Measurements from ENCODE around the gene KLHDC4.

KLHDC4 gene

GRCh38 chr16:87662254-87663204 is 103.3 kb downstream of the KLHDC4 start:
- Histone ChIP-seq H3K18ac (ENCODE audit: low read depth in 1 of 2, low read length in 2 of 2) (no peak overlapping the region), H3K23ac (ENCODE audit: low read length in 2 of 2) (no peak overlapping the region), H3K79me1 (replicated peaks; ENCODE audit: low read length, poor library complexity, severe bottlenecking) (no peaks in the 10 kb centered on the region), H3K4me2 (ENCODE audit: low read length, poor library complexity, severe bottlenecking) (no peak overlapping the region), H3K4ac (ENCODE audit: low read depth in 1 of 2, low read length in 2 of 2) (no peak overlapping the region), H3K4me1 (ENCODE audit: control insufficient read depth, insufficient read depth, low read depth, low read length) (peaks cover 3% of the 10 kb centered on the region), H2BK12ac (ENCODE audit: low read length in 2 of 2) (no peak overlapping the region), H3K9ac (ENCODE audit: low read length) (no peak overlapping the region), H4K8ac (ENCODE audit: low read length) (no peak overlapping the region), H2BK120ac (ENCODE audit: low read depth, low read length) (no peak overlapping the region), H3K9me3 (ENCODE audit: control insufficient read depth, low read length) (no peaks in the 10 kb centered on the region), H2BK5ac (ENCODE audit: low read depth, low read length, poor library complexity, severe bottlenecking) (no peak overlapping the region), H3K36me3 (ENCODE audit: control insufficient read depth in 1 of 2, insufficient read depth in 2 of 2, low read depth in 1 of 2, low read length in 2 of 2) (no peaks in the 10 kb centered on the region), H2AK5ac (ENCODE audit: low read length, severe bottlenecking) (no peak overlapping the region), H2AFZ (ENCODE audit: low read depth, low read length) (no peak overlapping the region), H3K14ac (ENCODE audit: low read length in 2 of 2) (no peak overlapping the region), H4K91ac (ENCODE audit: low read length) (no peak overlapping the region), H3K4me3 (ENCODE audit: insufficient read depth in 1 of 2, low read depth in 1 of 2, low read length in 2 of 2) (no peak overlapping the region), H3K27me3 (ENCODE audit: control insufficient read depth in 1 of 2, insufficient read depth in 1 of 2, low read length in 2 of 2) (peaks cover 24 to 80% of the 10 kb centered on the region in 2 experiments), H3K27ac (ENCODE audit: low read length, poor library complexity, severe bottlenecking) (no peak overlapping the region), H2BK15ac (ENCODE audit: low read depth, poor library complexity, severe bottlenecking) (no peak overlapping the region)
- DNase-seq = no peak
- 81% methylated on average over 25 of the region's 25 CpGs for WGBS

- Histone ChIP-seq H3K23ac (ENCODE audit: low read length in 2 of 2) (no peak overlapping the region), H3K36me3 (ENCODE audit: control insufficient read depth in 1 of 2, insufficient read depth in 2 of 2, low read depth in 1 of 2, low read length in 2 of 2) (no peaks in the 10 kb centered on the region), H4K91ac (ENCODE audit: low read length) (no peak overlapping the region), H3K4me1 (ENCODE audit: control insufficient read depth, insufficient read depth, low read depth, low read length) (peaks cover 3% of the 10 kb centered on the region), H2AFZ (ENCODE audit: low read depth, low read length) (no peak overlapping the region), H2AK5ac (ENCODE audit: low read length, severe bottlenecking) (no peak overlapping the region), H3K27me3 (ENCODE audit: control insufficient read depth in 1 of 2, insufficient read depth in 1 of 2, low read length in 2 of 2) (peaks cover 22 to 77% of the 10 kb centered on the region in 2 experiments), H3K27ac (ENCODE audit: low read length, poor library complexity, severe bottlenecking) (no peak overlapping the region), H3K14ac (ENCODE audit: low read length in 2 of 2) (no peak overlapping the region), H3K4ac (ENCODE audit: low read depth in 1 of 2, low read length in 2 of 2) (no peak overlapping the region), H3K4me3 (ENCODE audit: insufficient read depth in 1 of 2, low read depth in 1 of 2, low read length in 2 of 2) (no peak overlapping the region), H2BK120ac (ENCODE audit: low read depth, low read length) (no peak overlapping the region), H4K8ac (ENCODE audit: low read length) (no peak overlapping the region), H3K79me1 (replicated peaks; ENCODE audit: low read length, poor library complexity, severe bottlenecking) (no peaks in the 10 kb centered on the region), H2BK15ac (ENCODE audit: low read depth, poor library complexity, severe bottlenecking) (no peak overlapping the region), H3K9me3 (ENCODE audit: control insufficient read depth, low read length) (no peaks in the 10 kb centered on the region), H3K9ac (ENCODE audit: low read length) (no peak overlapping the region), H3K4me2 (ENCODE audit: low read length, poor library complexity, severe bottlenecking) (no peak overlapping the region), H2BK5ac (ENCODE audit: low read depth, low read length, poor library complexity, severe bottlenecking) (no peak overlapping the region), H3K18ac (ENCODE audit: low read depth in 1 of 2, low read length in 2 of 2) (no peak overlapping the region), H2BK12ac (ENCODE audit: low read length in 2 of 2) (no peak overlapping the region)
- peak; percentile 51 for DNase-seq
- WGBS = 27% methylated on average over 16 of the region's 16 CpGs
Measured at GRCh38 chr16:87661561-87661960, 104.2 kb downstream of the KLHDC4 start.

GRCh38 chr16:87658564-87659225 is 107.1 kb downstream of the KLHDC4 start:
- no peak overlapping the region for H3K14ac ChIP-seq (ENCODE audit: low read length in 2 of 2)
- H3K27me3 ChIP-seq (ENCODE audit: control insufficient read depth in 1 of 2, insufficient read depth in 1 of 2, low read length in 2 of 2) = peaks cover 34 to 88% of the 10 kb centered on the region in 2 experiments
- DNase-seq = no peak
- no peak overlapping the region for H3K23ac ChIP-seq (ENCODE audit: low read length in 2 of 2)
- no peaks in the 10 kb centered on the region for H3K36me3 ChIP-seq (ENCODE audit: control insufficient read depth in 1 of 2, insufficient read depth in 2 of 2, low read depth in 1 of 2, low read length in 2 of 2)
- no peak overlapping the region for H3K9ac ChIP-seq (ENCODE audit: low read length)
- H3K79me1 ChIP-seq (replicated peaks; ENCODE audit: low read length, poor library complexity, severe bottlenecking) = no peaks in the 10 kb centered on the region
- H3K4me3 ChIP-seq (ENCODE audit: insufficient read depth in 1 of 2, low read depth in 1 of 2, low read length in 2 of 2) = no peak overlapping the region
- no peak overlapping the region for H3K18ac ChIP-seq (ENCODE audit: low read depth in 1 of 2, low read length in 2 of 2)
- no peak overlapping the region for H2BK12ac ChIP-seq (ENCODE audit: low read length in 2 of 2)
- 74% methylated on average over 14 of the region's 14 CpGs for WGBS
- no peaks in the 10 kb centered on the region for H3K9me3 ChIP-seq (ENCODE audit: control insufficient read depth, low read length)
- no peak overlapping the region for H2AK5ac ChIP-seq (ENCODE audit: low read length, severe bottlenecking)
- no peak overlapping the region for H2BK120ac ChIP-seq (ENCODE audit: low read depth, low read length)
- H3K4me2 ChIP-seq (ENCODE audit: low read length, poor library complexity, severe bottlenecking) = no peak overlapping the region
- no peak overlapping the region for H4K8ac ChIP-seq (ENCODE audit: low read length)
- H3K4me1 ChIP-seq (ENCODE audit: control insufficient read depth, insufficient read depth, low read depth, low read length) = peaks cover 3% of the 10 kb centered on the region
- H3K27ac ChIP-seq (ENCODE audit: low read length, poor library complexity, severe bottlenecking) = no peak overlapping the region
- no peak overlapping the region for H2AFZ ChIP-seq (ENCODE audit: low read depth, low read length)
- H2BK15ac ChIP-seq (ENCODE audit: low read depth, poor library complexity, severe bottlenecking) = no peak overlapping the region
- no peak overlapping the region for H4K91ac ChIP-seq (ENCODE audit: low read length)
- no peak overlapping the region for H2BK5ac ChIP-seq (ENCODE audit: low read depth, low read length, poor library complexity, severe bottlenecking)
- H3K4ac ChIP-seq (ENCODE audit: low read depth in 1 of 2, low read length in 2 of 2) = no peak overlapping the region
